HAP-1 (cell line): ENCODE data around the gene DTX3.

Source experiments
- DNase-seq, 2 experiments: peaks; one replicate each; pipeline ENCODE4 v3.0.0-alpha.2; 2016 to 2020; ENCODE audit warnings: low spot score in 2 of 2
- H3K27me3 ChIP-seq: fragments of 250-450 bp; sonication (Bioruptor Pico); 2 replicates; pipeline ENCODE4 v1.5.1; 2020; ENCODE audit warnings: low read depth, mild to moderate bottlenecking, moderate library complexity
- H3K36me3 ChIP-seq: fragments of 250-450 bp; sonication (Bioruptor Pico); replicated peaks from 2 replicates; pipeline ENCODE4 v1.5.1; 2020; ENCODE audit warnings: mild to moderate bottlenecking
- H3K4me1 ChIP-seq: fragments of 250-450 bp; sonication (Bioruptor Pico); 2 replicates; pipeline ENCODE4 v1.5.1; 2020; ENCODE audit warnings: mild to moderate bottlenecking
- H3K4me3 ChIP-seq: fragments of 250-450 bp; sonication (Bioruptor Pico); 2 replicates; pipeline ENCODE4 v1.5.1; 2020; ENCODE audit warnings: mild to moderate bottlenecking, moderate library complexity
- H3K9me3 ChIP-seq: fragments of 250-450 bp; sonication (Bioruptor Pico); 2 replicates; pipeline ENCODE4 v1.5.1; 2020; ENCODE audit warnings: mild to moderate bottlenecking, moderate library complexity
- in situ Hi-C: fragments of 300-500 bp; cut with MboI; formaldehyde crosslinking; loops from 3 replicates; pipeline ENCODE4 v1.14.3; 2020; ENCODE audit warnings: low sequenced_read_pairs, inconsistent platforms, mixed read lengths

The DTX3 gene

DNA sequence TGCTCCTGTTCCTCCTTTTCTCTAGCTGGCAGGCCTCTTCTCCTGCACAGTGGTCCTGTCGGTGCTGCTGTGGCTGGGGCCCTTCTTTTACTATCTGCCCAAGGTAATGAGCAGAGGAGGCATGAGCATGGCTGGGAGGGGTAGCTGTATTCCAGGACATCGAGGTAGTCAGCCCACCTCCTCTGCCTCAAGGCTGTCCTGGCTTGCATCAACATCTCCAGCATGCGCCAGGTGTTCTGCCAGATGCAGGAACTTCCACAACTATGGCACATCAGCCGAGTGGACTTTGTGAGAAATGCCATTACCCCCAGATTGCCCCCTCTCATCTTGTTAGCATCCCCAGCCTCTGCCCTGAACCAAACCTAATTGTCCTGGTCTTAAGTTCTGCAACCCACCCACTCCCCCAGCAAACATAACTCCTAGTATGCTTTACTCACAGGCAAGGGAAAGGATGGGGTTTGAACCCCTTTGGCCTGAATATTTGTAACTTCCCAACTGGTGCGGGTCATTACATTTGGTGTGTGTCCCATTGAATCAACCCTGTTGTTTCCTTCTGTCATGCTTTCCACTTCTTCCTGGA is 19.3 kb downstream of the DTX3 start:
- peaks cover 12% of the 10 kb centered on the region for H3K36me3 ChIP-seq
- in situ Hi-C loops, result no loop called here
- no peaks in the 10 kb centered on the region for H3K27me3 ChIP-seq
- H3K4me1 ChIP-seq, result no peaks in the 10 kb centered on the region
- no peaks in the 10 kb centered on the region for H3K9me3 ChIP-seq
- H3K4me3 ChIP-seq, result no peak overlapping the region
- no peak for DNase-seq

DNA sequence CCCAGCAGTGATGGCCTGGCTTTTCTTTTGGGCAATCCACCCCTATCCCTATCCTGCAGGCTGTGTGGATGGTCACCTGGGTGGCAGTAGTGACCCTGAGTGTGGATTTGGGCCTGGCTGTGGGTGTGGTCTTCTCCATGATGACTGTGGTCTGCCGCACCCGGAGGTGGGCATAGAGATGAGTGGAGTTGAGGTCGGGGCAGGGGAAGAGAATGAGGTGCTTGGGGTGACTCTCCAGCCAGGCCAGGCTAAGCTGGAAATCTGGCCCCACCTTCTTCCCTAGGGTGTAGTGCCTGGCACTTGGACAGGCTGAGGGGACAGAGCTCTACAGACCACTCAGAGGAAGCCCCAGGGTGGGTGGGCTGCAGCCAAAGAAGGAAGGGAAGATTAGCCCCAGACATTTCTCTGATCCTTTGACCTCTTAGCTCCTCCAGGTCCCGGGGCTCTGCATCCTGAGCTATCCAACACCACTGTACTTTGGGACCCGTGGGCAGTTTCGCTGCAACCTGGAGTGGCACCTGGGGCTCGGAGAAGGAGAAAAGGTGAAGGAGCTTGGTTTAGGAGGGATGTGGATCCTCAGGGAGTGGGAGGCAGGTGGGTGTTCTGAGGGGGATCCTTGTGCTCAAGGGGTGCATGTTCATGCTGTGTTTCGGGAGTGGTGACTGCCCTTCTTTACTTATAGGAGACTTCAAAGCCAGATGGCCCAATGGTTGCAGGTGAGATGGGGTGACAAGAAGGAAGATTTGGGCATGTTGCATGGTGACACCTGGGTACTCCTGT is 20.0 kb downstream of the DTX3 start:
- Histone ChIP-seq H3K36me3 (peaks cover 12% of the 10 kb centered on the region), H3K27me3 (no peaks in the 10 kb centered on the region), H3K4me1 (no peaks in the 10 kb centered on the region), H3K9me3 (no peaks in the 10 kb centered on the region), H3K4me3 (no peak overlapping the region)
- no peak for DNase-seq
- in situ Hi-C loops, result no loop called here

DNA sequence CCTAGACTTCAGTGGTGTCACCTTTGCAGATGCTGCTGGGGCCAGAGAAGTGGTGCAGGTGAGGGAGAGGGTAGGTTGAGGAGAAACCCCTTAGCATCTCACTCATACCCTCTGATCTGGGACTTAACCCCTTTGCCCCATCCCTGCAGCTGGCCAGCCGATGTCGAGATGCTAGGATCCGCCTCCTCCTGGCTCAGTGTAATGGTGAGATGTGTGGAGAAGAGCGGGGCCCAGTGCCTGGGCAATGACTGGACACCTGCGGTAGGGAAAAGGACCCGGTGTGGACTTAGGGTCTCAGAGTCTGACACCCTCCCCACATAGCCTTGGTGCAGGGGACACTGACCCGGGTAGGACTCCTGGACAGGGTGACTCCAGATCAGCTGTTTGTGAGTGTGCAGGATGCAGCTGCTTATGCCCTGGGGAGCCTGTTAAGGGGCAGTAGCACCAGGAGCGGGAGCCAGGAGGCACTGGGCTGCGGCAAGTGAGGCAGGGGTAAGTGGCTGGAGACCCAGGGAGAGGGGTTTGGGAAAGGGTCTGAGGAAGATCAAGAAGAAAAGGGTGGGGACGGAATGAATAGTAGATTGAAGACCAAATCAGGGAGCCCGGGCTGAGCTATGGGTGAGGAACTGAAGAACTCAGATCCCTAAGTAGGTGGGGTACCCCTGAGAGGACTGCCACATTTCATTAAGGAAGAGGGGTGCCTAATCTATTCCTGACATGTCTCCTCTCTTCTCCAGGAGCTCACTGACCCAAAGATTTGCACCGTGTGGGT is 20.8 kb downstream of the DTX3 start:
- in situ Hi-C loops, result no loop called here
- Histone ChIP-seq H3K9me3 (no peaks in the 10 kb centered on the region), H3K4me3 (no peak overlapping the region), H3K36me3 (peaks cover 12% of the 10 kb centered on the region), H3K27me3 (no peaks in the 10 kb centered on the region), H3K4me1 (no peaks in the 10 kb centered on the region)
- DNase-seq, result no peak

DNA sequence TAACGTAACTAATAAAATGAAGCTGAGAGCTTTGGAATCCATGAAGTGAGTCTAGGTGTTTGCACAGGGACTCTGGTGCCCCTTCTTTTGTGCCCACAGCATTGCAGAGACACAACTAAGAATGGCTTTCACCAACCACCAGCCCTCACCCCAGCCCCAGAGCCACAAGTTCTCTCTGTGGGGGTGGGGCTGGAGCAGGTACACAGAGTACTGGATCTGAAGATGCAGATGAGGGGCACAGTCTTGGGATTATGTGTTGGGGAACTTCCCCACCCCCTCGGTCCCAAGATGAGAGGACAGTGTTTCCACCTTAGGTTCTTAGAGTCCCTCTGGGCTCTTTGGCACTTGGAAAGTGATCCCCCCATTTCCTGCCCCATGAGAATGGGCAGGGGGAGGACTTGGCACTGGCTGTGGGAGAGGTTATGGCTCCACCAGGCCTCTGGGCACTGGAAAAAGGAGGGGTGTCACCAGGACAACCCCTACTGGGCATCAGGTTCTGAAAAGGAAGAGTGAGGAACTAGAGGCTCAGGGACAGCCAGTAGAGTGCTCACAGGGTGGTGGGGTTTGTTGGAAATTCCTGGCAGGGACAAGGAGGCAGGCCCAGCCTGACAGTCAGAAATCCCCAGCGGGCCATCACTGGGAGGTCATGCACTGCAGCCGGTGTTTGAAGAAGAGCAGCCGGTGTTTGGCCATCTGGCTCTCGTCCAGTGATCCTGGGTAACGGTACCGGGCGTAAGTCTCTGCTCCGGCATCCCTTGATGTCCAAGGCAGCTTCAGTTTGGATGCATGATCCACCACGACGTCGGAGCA is 21.7 kb downstream of the DTX3 start:
- DNase-seq, result no peak
- Histone ChIP-seq H3K4me3 (no peak overlapping the region), H3K27me3 (no peaks in the 10 kb centered on the region), H3K9me3 (no peaks in the 10 kb centered on the region), H3K4me1 (no peaks in the 10 kb centered on the region; the same call in 1 of the 2 replicates), H3K36me3 (peaks cover 12% of the 10 kb centered on the region)
- in situ Hi-C loops, result no loop called here

DNA sequence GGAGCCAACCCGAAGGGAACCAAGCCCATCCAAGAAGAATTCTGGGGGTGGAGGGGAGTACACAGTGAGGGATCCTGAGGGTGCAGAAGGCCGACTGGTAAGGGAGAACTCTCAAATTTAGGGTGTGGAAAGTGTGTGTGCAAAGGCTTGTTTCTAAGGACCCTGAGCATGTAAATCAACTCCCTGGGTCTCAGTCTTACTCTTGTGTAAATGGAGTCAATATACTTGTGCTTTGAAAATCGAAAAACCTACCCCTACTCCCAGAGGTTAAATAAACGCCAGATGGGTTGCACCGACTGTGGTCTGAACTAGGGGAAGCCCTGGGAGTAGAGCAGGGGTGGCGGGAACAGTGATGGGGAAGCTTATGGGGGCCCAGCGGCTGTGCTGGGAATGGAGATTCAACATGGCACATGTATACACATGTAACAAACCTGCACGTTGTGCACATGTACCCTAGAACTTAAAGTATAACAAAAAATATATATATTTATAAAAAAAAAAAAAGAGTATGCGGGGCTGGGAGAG is 22.4 kb downstream of the DTX3 start:
- Histone ChIP-seq H3K27me3 (no peaks in the 10 kb centered on the region), H3K36me3 (peaks cover 12% of the 10 kb centered on the region), H3K4me1 (peaks cover 5% of the 10 kb centered on the region; the same call in 1 of the 2 replicates), H3K9me3 (no peaks in the 10 kb centered on the region), H3K4me3 (no peak overlapping the region)
- in situ Hi-C loops, result no loop called here
- no peak for DNase-seq

DNA sequence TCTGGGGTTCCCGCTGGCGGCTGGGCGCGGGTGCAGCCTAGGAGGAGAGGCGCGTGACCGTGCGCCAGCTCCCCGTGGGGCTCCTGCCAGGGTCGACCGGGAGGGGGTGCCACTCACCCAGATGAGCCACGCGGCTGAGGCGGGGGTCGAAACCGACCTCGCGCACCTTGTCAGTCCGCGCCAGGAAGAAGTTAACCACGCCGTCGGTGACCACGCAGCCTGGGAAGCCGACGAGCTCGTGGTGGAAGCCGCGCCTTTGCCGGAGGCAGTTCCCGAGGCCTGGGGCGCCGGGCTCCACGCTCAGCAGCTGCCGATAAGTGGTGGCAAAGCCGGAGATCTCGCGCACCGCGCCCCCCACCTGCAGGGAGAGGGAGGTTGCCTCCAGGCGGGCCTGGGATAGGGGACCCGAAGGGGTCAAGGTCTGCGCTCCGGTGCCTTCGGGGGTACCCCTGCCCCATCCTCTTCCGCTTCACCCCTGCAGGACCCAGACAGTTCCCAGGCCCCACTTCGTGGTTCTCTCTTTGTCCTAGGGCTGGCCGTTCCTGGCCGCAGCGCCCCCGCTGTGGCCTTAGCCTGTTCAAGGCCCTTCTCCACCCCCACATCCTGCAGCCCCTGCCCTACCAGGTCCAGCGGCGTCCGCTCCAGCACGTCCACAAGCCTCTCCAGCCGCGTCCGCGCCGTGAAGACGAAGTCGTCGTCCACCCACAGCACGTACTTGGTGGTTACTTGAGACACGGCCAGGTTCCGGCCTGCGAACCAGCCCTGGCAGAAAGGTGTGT is 23.1 kb downstream of the DTX3 start:
- in situ Hi-C loops, result no loop called here
- no peaks in the 10 kb centered on the region for H3K27me3 ChIP-seq
- H3K4me1 ChIP-seq, result peaks cover 5% of the 10 kb centered on the region; the same call in 1 of the 2 replicates
- no peak for DNase-seq
- no peaks in the 10 kb centered on the region for H3K9me3 ChIP-seq
- H3K4me3 ChIP-seq, result no peak overlapping the region
- H3K36me3 ChIP-seq, result peaks cover 12% of the 10 kb centered on the region

DNA sequence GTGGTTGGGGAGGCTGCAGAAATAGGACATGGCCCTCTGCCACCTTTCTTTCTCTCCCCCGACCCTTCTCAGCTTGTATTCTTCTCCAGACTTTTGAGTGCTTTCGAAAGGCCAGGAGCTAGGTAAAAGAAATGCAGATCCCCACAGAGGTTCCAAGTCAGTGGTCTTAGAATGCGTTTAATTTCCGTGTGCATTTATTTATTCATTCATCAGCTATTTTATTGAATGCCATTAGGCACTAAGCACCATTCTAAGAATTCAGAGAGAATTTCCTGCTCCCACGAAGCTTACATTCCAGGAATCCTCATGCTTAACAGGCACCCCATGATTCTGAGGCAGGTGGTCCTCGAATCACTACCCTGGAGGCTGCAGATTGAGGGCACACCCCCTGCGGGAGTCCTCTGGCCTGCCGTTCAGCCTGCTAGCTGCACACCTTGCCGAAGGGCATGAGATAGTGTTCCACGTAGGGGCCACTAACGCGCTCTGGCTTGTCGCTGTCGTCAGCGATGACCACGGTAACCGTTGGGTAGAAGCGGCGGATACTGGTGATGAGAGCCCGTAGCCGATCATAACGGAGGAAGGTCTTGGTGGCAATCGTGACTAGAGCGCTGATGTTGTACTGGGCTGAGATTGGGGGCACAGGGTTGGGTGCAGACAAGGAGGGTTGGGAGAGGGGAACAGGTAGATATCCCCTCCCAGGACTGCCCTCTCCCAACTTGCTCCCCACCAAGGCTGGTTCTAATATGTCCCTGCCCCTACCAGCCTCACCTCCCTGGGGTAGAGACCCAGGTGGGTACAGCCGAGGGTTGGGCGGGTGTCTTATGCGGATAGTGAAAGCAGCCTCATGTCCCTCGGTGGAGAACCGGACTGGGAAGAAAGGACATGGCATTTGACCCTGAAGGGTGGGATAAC is 23.9 kb downstream of the DTX3 start:
- peaks cover 12% of the 10 kb centered on the region for H3K36me3 ChIP-seq
- H3K9me3 ChIP-seq, result no peaks in the 10 kb centered on the region
- H3K4me3 ChIP-seq, result no peak overlapping the region
- H3K4me1 ChIP-seq, result peaks cover 9% of the 10 kb centered on the region
- no peak for DNase-seq
- no peaks in the 10 kb centered on the region for H3K27me3 ChIP-seq
- in situ Hi-C loops, result no loop called here

DNA sequence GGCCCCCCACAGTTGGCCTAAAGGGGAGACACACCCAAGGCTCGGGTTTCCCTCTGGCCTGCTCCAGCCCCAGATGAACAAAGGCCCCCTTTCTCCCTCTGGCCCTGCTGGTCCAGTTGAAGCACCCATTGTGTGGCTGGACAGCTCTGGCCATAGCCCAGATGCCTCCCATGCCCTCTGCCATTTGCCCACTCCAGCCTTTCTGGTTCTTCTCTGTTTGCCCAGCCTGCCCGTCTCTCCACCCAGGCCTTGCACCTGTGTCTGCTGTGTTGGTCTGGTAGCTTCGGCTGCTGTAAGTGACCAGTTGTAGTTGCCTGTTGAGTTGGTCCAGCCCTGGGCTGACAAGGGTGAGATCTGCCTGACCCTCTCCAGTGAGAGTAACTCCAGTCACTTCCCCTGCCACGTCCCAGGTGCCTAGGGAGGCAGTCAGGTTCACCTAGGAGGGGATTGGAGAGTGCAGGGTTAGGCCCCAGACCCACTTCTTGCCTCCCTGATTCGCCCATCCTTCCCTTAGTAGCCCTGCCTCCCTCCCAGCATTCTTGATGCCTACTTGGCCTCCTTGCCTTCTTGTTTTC is 25.4 kb downstream of the DTX3 start:
- H3K36me3 ChIP-seq, result peaks cover 12% of the 10 kb centered on the region
- H3K4me3 ChIP-seq, result no peak overlapping the region
- no peaks in the 10 kb centered on the region for H3K27me3 ChIP-seq
- H3K9me3 ChIP-seq, result no peaks in the 10 kb centered on the region
- no peak for DNase-seq
- in situ Hi-C loops, result no loop called here
- peaks cover 11% of the 10 kb centered on the region for H3K4me1 ChIP-seq

DNA sequence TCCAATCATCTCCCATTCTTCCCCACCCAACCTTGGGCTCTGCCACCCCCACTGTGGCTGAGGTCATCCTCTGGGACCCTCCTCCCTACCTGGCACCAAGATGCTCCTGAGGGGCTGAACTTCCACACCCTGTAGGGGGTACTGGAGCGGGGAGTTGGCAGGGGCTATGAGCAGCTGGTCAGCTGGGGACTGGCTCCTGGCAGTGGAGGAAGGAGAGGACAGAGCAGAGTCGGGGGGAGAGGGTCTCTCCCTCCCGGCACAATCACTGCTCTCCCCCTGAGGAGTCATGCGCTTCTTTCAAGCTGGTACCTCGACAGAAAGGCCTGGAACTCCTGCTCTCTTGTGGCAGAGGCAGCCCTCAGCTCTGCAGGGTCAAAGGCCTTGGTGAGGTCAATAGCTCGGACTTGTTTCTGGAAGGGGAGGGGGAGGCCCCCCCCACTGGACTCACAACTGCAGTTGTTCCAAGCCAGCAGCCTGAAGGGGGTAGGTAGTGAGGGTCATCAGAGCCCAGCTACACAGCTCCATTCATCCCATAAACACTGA is 26.3 kb downstream of the DTX3 start:
- no peak for DNase-seq
- no peaks in the 10 kb centered on the region for H3K9me3 ChIP-seq
- peaks cover 11% of the 10 kb centered on the region for H3K4me1 ChIP-seq
- H3K27me3 ChIP-seq, result no peaks in the 10 kb centered on the region
- peaks cover 12% of the 10 kb centered on the region for H3K36me3 ChIP-seq
- in situ Hi-C loops, result no loop called here
- no peak overlapping the region; the same call in 1 of the 2 replicates for H3K4me3 ChIP-seq

DNA sequence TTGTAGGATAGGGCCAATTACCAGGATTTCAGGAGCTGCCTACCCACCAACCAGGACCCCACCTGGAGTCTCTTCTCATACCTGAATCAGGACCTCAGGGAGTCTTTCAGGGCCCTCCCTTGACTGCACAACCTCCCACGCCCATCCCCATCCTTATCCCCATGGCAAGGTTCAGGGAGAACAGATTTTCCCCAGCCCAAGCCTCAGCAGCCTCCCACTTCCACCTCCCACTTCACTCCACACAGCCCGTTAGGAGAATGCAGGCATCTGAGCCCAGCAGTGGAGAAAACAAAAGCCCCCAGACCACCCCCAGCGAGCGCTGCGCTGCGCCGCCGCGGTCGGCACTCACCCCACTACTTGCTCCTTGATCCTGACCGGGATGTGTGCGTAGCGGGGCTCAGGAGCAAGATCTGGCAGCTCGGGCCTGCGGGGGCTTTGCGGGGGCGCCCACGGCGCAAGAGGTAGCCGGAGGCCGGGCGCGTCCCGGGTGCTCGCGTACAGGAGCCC is 27.0 kb downstream of the DTX3 start:
- in situ Hi-C loops, result no loop called here
- no peaks in the 10 kb centered on the region for H3K27me3 ChIP-seq

DNA sequence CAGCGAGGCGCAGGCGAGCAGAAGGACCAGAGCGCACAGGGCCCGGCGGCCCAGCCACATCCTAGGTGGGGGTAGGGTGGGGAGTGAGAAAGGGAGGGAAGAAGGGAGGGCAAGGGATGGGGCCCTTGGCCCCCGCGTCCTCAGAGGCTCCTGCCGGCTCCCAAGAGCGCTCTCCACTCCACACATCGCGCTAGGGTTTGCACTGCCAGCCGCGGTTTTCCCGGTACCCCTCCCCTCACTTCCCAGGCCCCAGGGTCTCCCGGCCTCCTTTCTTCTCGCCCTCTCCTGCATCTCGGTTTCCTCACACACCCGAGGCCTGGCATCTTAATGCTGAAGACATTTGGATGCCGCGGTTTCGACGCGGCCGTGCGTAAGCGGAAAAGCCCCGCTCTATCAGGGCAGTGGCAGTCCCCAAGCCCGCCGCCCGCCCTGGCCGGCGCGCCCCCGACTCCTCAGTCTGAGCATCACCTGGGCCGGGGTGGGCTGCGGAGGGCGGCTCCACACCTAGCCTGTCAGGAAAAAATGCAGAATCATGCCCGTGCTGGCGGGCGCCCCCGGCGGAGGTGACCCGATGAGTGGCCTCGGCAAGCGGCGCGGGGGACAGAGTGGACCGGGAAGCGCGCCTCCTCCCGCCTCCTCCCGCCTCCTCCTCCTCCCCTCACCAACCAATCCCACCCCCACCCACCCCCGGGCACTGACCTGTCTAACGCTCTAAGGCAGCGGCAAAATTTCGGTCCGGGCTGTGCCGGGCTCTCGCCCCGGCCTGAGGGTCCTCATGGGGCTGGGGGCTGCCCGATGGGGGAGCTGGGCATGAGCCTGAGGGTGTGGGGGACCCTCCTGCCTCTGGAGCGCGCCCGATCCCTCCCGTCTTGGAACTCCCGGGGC is 27.7 kb downstream of the DTX3 start:
- DNase-seq, result peak in 1 of 2 experiments; percentile 59
- H3K4me1 ChIP-seq, result peaks cover 11% of the 10 kb centered on the region
- H3K9me3 ChIP-seq, result no peaks in the 10 kb centered on the region
- H3K27me3 ChIP-seq, result no peaks in the 10 kb centered on the region
- in situ Hi-C loops, result no loop called here
- H3K4me3 ChIP-seq, result peak overlapping the region; percentile 69
- H3K36me3 ChIP-seq, result peaks cover 9% of the 10 kb centered on the region

More for the DNA sequence above, 27.0 kb downstream of the DTX3 start:
- Histone ChIP-seq H3K4me3 (peak overlapping the region; percentile 69), H3K4me1 (peaks cover 11% of the 10 kb centered on the region), H3K9me3 (no peaks in the 10 kb centered on the region), H3K36me3 (peaks cover 12% of the 10 kb centered on the region)
- no peak for DNase-seq
